Pancreas (tissue), 10 donors: ENCODE results near the gene PC. TPM values are rescaled to one million over a fixed set of nuclear protein-coding genes. Genes with fewer than 3 reads are reported as not detected.

ENCODE experiments used
- ATAC-seq, 4 donors: fragments of 200-7000 bp; cut with Tn5 transposase; one replicate each; pipeline versions ENCODE4 v1.8.0 to v1.9.1; 2020; ENCODE audit warnings: mild to moderate bottlenecking in 4 of 4, moderate library complexity in 4 of 4
- DNase-seq, 6 donors: peaks; one replicate each; pipeline ENCODE4 v3.0.0-alpha.2; 2020
- FAIRE-seq: peaks from 2 replicates; lab custom pipeline; 2012; peaks lifted over from hg19 to GRCh38; lab: Jason Lieb, UNC
- H3K27ac ChIP-seq, 4 donors: fragments of 200-600 bp; sonication (generic); 1 replicate in 3 of 4; 2 replicates in 1 of 4; pipeline versions ENCODE4 v1.5.0 to v1.8.0; 2020
- H3K27me3 ChIP-seq, 4 donors: fragments of 200-600 bp; one replicate each; pipeline ENCODE4 v1.8.0; 2021
- H3K36me3 ChIP-seq, 3 donors: fragments of 200-600 bp; sonication (generic) in 1 of 3; one replicate each; pipeline versions ENCODE4 v1.5.0 to v1.8.0; 2020 to 2021
- H3K4me1 ChIP-seq, 3 donors: fragments of 200-600 bp; one replicate each; pipeline ENCODE4 v1.8.0; 2021
- H3K4me3 ChIP-seq, 4 donors: fragments of 200-600 bp; sonication (generic) in 2 of 4; one replicate each; pipeline versions ENCODE4 v1.5.0 to v1.8.0; 2020 to 2021
- H3K9me3 ChIP-seq, 4 donors: fragments of 200-600 bp; one replicate each; pipeline ENCODE4 v1.8.0; 2021
- CTCF ChIP-seq, 4 donors: fragments of 200-600 bp; sonication (generic) in 3 of 4; IDR thresholded peaks; one replicate each; pipeline versions ENCODE4 v1.5.0 to v1.8.0; 2021; ENCODE audit warnings: antibody characterized with exemption in 4 of 4
- WGBS, 2 donors: extraction: QIAGEN DNeasy Blood & Tissue Kit; methylation state at CpG; one replicate each; pipeline ENCODE4 v1.1.7; 2013; 5-methylcytosine and 5-hydroxymethylcytosine counted together
- intact Hi-C, 3 donors: fragments of 100-400 bp; cut with DNase I; formaldehyde crosslinking; loops; one replicate each; pipeline versions ENCODE4 v1.11.1 to v1.14.2; 2022
- polyA plus RNA-seq, 2 donors: library from polyadenylated mRNA; stranded (reverse); fragments of 200-250 nt; gene quantifications; one replicate each; pipeline ENCODE4 v1.2.3, GENCODE V29; 2013
- total RNA-seq, 6 donors: library from RNA; stranded (reverse); fragmentation: NEBNext Ultra II Directional in 4 of 6; extraction: Animal tissue kit (Norgen Biotek cat#: 25700) in 4 of 6; gene quantifications; one replicate each; pipeline versions ENCODE4 v1.2.1 to v1.2.4, GENCODE V29; 2021 to 2023
- donor health status: healthy with polysubstance abuse.
- donor health status: DM: no; HTN: no; CAD: no; lungs with moderate emphysema.
- donor health status: DM: no; HTN: no; CAD: no.
- donor health status: control.
- donor health status: control.
- donor health status: Bipolar disorder and iron deficiency.
- donor health status: DM: yes; HTN: yes; CAD: no.
- donor health status: DM: no; HTN: no; CAD: no.
- donor health status: DM: no; HTN: no; CAD: no.
- donor health status: DM: yes; HTN: yes; CAD: no.

The PC gene
- total and polyA plus RNA-seq, 8 donors, result 4.1 to 16.0 (median 10.4) TPM

GRCh38 chr11:66847461-66848232 is 110.5 kb downstream of the PC start:
- Histone ChIP-seq H3K4me3 (no peak overlapping the region), H3K36me3 (peaks cover 0 to 7% (median 0%) of the 10 kb centered on the region in 3 donors), H3K27me3 (no peaks in the 10 kb centered on the region), H3K4me1 (peaks cover 0 to 11% (median 5%) of the 10 kb centered on the region in 3 donors), H3K9me3 (no peaks in the 10 kb centered on the region), H3K27ac (no peak overlapping the region)
- WGBS, 2 donors, result 84 to 85% methylated on average over 14 of the region's 14 CpGs
- no peak for TF ChIP-seq CTCF (IDR thresholded peaks at IDR 0.05)
- FAIRE-seq (no peak), DNase-seq (peak in 1 of 6 donors; percentile 12), ATAC-seq (no peak)
- intact Hi-C loops, result no loop called here

DNA sequence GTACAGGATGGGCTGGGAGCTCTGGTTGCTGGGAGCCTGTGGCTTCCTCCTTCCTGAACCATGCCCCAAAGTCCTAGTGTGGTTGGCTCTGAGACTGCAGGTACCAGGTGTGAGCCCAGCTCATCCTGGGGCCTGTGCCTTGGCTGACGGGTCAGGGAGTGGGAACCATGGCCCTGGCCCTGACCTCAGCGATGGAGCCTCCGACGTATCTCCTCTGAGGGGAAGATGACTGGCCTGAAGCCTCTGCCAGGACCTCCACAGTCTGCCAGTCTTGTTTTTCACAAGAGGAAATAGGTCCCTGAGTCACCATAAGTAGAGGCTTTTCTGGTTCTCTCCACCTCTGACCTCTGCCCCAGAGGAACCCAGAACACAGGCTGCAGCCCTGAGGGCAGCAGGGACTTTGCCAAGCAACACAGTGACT is 111.5 kb downstream of the PC start:
- no peak for TF ChIP-seq CTCF (IDR thresholded peaks at IDR 0.05)
- Histone ChIP-seq H3K27ac (no peak overlapping the region), H3K27me3 (no peaks in the 10 kb centered on the region), H3K9me3 (no peaks in the 10 kb centered on the region), H3K4me3 (no peak overlapping the region), H3K4me1 (peaks cover 6 to 18% (median 11%) of the 10 kb centered on the region in 3 donors), H3K36me3 (peaks cover 0 to 7% (median 0%) of the 10 kb centered on the region in 3 donors)
- FAIRE-seq, result no peak
- intact Hi-C loops, result no loop called here
- ATAC-seq, result no peak
- 94 to 98% methylated on average over 4 of the region's 4 CpGs for WGBS, 2 donors
- DNase-seq, result peak in 3 of 6 donors; percentile 12 to 65 (median 20)

- peak in 1 of 6 donors; percentile 20 for DNase-seq
- no peaks in the 10 kb centered on the region for H3K27me3 ChIP-seq
- no peak for ATAC-seq
- H3K27ac ChIP-seq, result no peak overlapping the region
- no peak for TF ChIP-seq CTCF (IDR thresholded peaks at IDR 0.05)
- H3K4me3 ChIP-seq, result no peak overlapping the region
- intact Hi-C loops, result no loop called here
- WGBS, 2 donors, result 85 to 87% methylated on average over 9 of the region's 9 CpGs
- H3K36me3 ChIP-seq, result peaks cover 0 to 7% (median 0%) of the 10 kb centered on the region in 3 donors
- FAIRE-seq, result no peak
- H3K9me3 ChIP-seq, result no peaks in the 10 kb centered on the region
- peaks cover 7 to 18% (median 13%) of the 10 kb centered on the region in 3 donors for H3K4me1 ChIP-seq
Measured at GRCh38 chr11:66845876-66846212, 112.3 kb downstream of the PC start.

DNA sequence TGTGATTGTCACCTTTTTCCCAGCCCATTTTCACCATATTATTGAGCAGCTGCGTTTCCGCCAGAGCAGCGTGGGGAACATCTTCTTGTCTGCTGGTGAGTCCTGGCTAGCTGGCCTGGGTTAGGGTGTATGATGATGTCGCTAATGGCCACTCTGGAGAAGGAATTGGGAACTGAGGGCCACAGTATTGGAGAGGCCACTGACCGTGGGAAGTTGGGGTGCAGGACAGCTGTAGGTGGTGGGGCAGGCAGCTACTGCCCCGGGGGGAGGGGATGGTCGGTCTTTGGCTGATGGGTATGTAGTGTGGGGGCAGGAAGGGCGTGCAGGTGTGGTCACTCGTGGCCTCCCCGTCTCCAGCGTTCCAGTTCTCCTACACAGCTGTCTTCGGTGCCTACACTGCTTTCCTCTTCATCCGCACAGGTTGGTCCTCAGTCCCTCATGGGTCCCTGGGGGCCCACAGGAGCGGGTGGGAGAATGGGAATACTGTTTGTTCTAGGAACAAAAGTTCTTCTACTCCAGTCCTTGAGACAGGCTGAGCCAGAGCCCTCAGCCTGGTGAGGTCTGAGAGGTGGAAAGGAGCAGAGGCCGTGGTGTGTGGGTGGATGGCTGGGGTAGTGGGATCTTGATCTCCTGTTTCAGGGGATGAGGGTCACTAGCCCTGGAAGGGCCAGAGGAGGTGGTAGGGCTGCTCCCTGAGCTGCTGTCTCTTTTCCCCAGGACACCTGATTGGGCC is 112.9 kb downstream of the PC start:
- peaks cover 0 to 7% (median 0%) of the 10 kb centered on the region in 3 donors for H3K36me3 ChIP-seq
- TF ChIP-seq CTCF (IDR thresholded peaks at IDR 0.05), result no peak
- FAIRE-seq, result no peak
- peaks cover 7 to 18% (median 13%) of the 10 kb centered on the region in 3 donors for H3K4me1 ChIP-seq
- H3K9me3 ChIP-seq, result no peaks in the 10 kb centered on the region
- H3K27me3 ChIP-seq, result no peaks in the 10 kb centered on the region
- no peak for ATAC-seq
- no peak overlapping the region for H3K4me3 ChIP-seq
- H3K27ac ChIP-seq, result no peak overlapping the region
- WGBS, 2 donors, result 84 to 87% methylated on average over 15 of the region's 15 CpGs
- intact Hi-C loops, result no loop called here
- DNase-seq, result peak in 1 of 6 donors; percentile 33
